GM12878 (cell line): ENCODE measurements around the gene LMCD1.

Experiments
- EGR1 ChIP-seq, 2 experiments: IDR thresholded peaks; 1 replicate in 1 of 2; 2 replicates in 1 of 2; pipeline ENCODE4 v1.6.1; 2011 to 2012; ENCODE audit warnings: low read depth in 2 of 2, low read length in 2 of 2, borderline replicate concordance in 1 of 2, mild to moderate bottlenecking in 1 of 2, moderate library complexity in 1 of 2
- EZH2 ChIP-seq: IDR thresholded peaks from 2 replicates; pipeline ENCODE4 v1.6.1; 2012; ENCODE audit warnings: low read depth, mild to moderate bottlenecking, control low read depth, inconsistent platforms, low read length, borderline replicate concordance; ENCODE audit not compliant: control insufficient read depth
- FOS ChIP-seq: IDR thresholded peaks from 3 replicates; pipeline ENCODE4 v1.6.1; 2011; ENCODE audit warnings: borderline replicate concordance; ENCODE audit not compliant: insufficient read length; ENCODE audit errors: extremely low read depth
- GABPA ChIP-seq: IDR thresholded peaks from 2 replicates; pipeline ENCODE4 v1.6.1; 2014; ENCODE audit warnings: antibody characterized with exemption, low read depth, mild to moderate bottlenecking, inconsistent platforms
- JUNB ChIP-seq: IDR thresholded peaks from 2 replicates; pipeline ENCODE4 v1.6.1; 2016; ENCODE audit warnings: antibody characterized with exemption, mild to moderate bottlenecking
- POLR2A ChIP-seq: IDR thresholded peaks from 2 replicates; pipeline ENCODE4 v1.6.1; 2011; ENCODE audit warnings: low read depth, mild to moderate bottlenecking, low read length
- RCOR1 ChIP-seq: conservative IDR thresholded peaks from 2 replicates; pipeline ENCODE4 v1.6.1; 2012; ENCODE audit warnings: low read depth, low read length, improper control_type of control experiment
- SMARCA5 ChIP-seq: fragments of 450-650 bp; IDR thresholded peaks from 2 replicates; pipeline ENCODE4 v1.6.1; 2017; ENCODE audit warnings: mild to moderate bottlenecking
- SMC3 ChIP-seq: IDR thresholded peaks from 2 replicates; pipeline ENCODE4 v1.6.1; 2011; ENCODE audit warnings: low read length, improper control_type of control experiment, borderline replicate concordance
- SREBF1 ChIP-seq: IDR thresholded peaks from 2 replicates; pipeline ENCODE4 v1.6.1; 2012; ENCODE audit warnings: mild to moderate bottlenecking, low read length
- TF ChIP-seq, protein P1 (sequence below), 3 experiments: IDR thresholded peaks in 2 of 3; conservative IDR thresholded peaks in 1 of 3; 2 replicates each; pipeline ENCODE4 v1.5.1; 2011; ENCODE audit warnings: low read depth in 3 of 3, low read length in 3 of 3, mild to moderate bottlenecking in 3 of 3, control low read depth in 2 of 3, moderate library complexity in 2 of 3, inconsistent platforms in 1 of 3, mixed read lengths in 1 of 3; ENCODE audit not compliant: control insufficient read depth in 2 of 3, insufficient read depth in 1 of 3; ENCODE audit errors: extremely low read depth in 1 of 3
- TF ChIP-seq, protein P2 (sequence below): fragments of 450-650 bp; IDR thresholded peaks from 2 replicates; pipeline ENCODE4 v1.6.1; 2016; ENCODE audit warnings: mild to moderate bottlenecking
- TF ChIP-seq, protein P3 (sequence below): IDR thresholded peaks from 2 replicates; pipeline ENCODE4 v1.6.1; 2011; ENCODE audit warnings: borderline replicate concordance, low read depth, mild to moderate bottlenecking, moderate library complexity, mixed read lengths, low read length; ENCODE audit not compliant: insufficient read depth; ENCODE audit errors: extremely low read length
- TF ChIP-seq, protein P4 (sequence below): IDR thresholded peaks from 2 replicates; pipeline ENCODE4 v1.6.1; 2012; ENCODE audit warnings: low read depth, low read length, improper control_type of control experiment

DNA sequence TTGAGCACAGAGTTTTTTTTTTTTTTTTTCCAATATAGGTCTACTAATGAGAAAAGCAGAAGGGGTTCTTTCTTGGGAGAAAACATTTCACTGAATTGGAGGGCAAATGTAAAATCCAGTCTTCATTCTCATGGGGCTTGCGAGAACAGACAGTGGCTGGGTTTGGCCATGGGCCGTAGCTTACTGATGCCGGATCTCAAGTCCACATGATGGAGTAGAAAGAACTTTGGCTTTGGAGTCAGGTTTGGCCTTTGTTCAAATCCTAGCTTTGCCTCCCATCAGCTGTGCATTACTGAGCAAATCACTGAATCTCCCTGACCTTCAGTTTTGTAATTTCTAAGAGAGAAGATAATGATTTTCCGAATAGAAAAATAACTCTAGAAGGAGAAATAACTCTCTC, 59.7 kb downstream of the LMCD1 start:
- TF ChIP-seq SREBF1: no peak
- no peak for TF ChIP-seq GABPA
- no peak for TF ChIP-seq SMARCA5
- TF ChIP-seq EGR1 (IDR thresholded peaks at IDR 0.05; ENCODE audit: borderline replicate concordance in 1 of 2, low read depth in 2 of 2, low read length in 2 of 2): no peak
- TF ChIP-seq, protein P1, sequence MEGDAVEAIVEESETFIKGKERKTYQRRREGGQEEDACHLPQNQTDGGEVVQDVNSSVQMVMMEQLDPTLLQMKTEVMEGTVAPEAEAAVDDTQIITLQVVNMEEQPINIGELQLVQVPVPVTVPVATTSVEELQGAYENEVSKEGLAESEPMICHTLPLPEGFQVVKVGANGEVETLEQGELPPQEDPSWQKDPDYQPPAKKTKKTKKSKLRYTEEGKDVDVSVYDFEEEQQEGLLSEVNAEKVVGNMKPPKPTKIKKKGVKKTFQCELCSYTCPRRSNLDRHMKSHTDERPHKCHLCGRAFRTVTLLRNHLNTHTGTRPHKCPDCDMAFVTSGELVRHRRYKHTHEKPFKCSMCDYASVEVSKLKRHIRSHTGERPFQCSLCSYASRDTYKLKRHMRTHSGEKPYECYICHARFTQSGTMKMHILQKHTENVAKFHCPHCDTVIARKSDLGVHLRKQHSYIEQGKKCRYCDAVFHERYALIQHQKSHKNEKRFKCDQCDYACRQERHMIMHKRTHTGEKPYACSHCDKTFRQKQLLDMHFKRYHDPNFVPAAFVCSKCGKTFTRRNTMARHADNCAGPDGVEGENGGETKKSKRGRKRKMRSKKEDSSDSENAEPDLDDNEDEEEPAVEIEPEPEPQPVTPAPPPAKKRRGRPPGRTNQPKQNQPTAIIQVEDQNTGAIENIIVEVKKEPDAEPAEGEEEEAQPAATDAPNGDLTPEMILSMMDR (IDR thresholded peaks at IDR 0.05 in 2 of 3, conservative IDR thresholded peaks at IDR 0.05 in 1 of 3; ENCODE audit: control insufficient read depth in 2 of 3, extremely low read depth in 1 of 3, insufficient read depth in 1 of 3, low read depth in 3 of 3, low read length in 3 of 3): no peak
- no peak for TF ChIP-seq JUNB
- no peak for TF ChIP-seq FOS
- TF ChIP-seq, protein P2, sequence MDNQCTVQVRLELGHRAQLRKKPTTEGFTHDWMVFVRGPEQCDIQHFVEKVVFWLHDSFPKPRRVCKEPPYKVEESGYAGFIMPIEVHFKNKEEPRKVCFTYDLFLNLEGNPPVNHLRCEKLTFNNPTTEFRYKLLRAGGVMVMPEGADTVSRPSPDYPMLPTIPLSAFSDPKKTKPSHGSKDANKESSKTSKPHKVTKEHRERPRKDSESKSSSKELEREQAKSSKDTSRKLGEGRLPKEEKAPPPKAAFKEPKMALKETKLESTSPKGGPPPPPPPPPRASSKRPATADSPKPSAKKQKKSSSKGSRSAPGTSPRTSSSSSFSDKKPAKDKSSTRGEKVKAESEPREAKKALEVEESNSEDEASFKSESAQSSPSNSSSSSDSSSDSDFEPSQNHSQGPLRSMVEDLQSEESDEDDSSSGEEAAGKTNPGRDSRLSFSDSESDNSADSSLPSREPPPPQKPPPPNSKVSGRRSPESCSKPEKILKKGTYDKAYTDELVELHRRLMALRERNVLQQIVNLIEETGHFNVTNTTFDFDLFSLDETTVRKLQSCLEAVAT: no peak
- TF ChIP-seq EZH2: no peak
- TF ChIP-seq, protein P3, sequence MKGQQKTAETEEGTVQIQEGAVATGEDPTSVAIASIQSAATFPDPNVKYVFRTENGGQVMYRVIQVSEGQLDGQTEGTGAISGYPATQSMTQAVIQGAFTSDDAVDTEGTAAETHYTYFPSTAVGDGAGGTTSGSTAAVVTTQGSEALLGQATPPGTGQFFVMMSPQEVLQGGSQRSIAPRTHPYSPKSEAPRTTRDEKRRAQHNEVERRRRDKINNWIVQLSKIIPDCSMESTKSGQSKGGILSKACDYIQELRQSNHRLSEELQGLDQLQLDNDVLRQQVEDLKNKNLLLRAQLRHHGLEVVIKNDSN: no peak
- no peak for TF ChIP-seq SMC3
- TF ChIP-seq, protein P4, sequence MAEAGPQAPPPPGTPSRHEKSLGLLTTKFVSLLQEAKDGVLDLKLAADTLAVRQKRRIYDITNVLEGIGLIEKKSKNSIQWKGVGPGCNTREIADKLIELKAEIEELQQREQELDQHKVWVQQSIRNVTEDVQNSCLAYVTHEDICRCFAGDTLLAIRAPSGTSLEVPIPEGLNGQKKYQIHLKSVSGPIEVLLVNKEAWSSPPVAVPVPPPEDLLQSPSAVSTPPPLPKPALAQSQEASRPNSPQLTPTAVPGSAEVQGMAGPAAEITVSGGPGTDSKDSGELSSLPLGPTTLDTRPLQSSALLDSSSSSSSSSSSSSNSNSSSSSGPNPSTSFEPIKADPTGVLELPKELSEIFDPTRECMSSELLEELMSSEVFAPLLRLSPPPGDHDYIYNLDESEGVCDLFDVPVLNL: no peak
- TF ChIP-seq POLR2A: no peak
- no peak for TF ChIP-seq RCOR1
